ENCODE results near the gene AUTS2.

The AUTS2 gene

DNA sequence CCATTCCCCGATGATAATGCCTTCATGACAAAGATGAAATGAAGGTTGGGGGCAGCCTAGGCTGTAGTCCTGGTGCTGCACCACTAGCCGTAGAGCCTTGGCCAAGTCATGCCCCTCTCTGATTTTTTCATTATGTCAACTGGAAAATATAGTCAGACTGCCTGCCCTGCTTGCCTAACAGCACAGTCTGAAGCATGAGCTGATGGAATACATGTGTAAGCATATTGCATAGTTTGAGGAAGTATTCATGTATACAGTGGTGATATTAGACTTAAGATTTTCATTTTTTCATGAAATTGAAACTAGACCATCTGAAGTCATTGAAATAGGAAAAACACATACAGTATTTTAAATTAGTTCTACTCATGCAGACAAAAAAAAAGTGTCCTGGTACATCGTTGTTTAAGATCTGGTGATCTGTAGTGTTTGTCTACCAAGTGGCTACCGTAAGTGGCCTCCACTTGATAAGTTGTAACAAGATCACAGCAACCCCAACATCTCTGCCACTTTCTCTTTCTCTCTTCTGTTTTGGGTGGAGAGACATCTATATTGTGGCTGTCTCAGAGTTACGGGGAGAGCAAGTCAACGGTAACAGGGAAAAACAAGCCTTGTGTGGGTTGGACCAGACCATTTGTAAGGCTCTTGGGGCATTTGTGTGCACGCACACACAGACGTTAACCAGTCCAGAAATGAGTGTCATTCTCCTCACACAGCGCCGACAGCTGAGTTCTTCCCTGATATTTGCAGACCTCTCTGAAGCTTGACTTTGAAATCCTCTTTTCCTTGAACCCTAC, 817.1 kb downstream of the AUTS2 start:
- no peak for DNase-seq

DNA sequence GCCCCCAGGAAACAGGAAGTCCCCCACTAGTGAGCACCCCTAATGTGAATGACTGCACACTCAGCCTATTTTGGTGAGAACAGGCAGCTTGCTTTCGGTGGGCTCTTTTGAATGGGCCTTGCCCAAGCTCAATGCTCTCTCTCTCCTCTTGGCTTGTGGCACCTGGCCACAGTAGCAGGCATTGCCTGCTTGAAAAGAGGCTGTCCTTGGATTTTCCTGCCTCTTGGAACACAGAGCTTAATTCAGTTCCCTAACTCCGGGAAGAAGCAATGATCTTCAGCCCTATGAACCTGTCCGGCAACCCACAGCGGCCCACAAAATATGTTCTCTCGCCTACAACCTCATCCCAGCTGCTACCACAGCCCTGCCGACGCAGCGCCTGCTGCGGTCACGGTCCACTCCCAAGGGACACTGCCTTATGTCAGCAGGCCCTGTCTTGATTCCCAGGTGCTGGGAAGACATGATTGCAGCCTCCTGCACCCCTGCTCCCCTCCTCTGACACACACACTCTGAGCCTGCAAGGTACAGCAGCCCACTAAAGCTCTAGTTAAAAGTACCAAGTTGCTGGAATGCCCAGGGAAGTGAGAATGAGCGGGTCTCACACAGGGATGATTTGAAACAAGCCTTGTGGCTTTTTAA, 818.2 kb downstream of the AUTS2 start:
- DNase-seq = no peak

GRCh38 chr7:70416986-70417655, 818.8 kb downstream of the AUTS2 start:
- no peak for DNase-seq

GRCh38 chr7:70419526-70420380, 821.5 kb downstream of the AUTS2 start:
- no peak for DNase-seq

GRCh38 chr7:70420381-70420662, 822.0 kb downstream of the AUTS2 start:
- no peak for DNase-seq

DNA sequence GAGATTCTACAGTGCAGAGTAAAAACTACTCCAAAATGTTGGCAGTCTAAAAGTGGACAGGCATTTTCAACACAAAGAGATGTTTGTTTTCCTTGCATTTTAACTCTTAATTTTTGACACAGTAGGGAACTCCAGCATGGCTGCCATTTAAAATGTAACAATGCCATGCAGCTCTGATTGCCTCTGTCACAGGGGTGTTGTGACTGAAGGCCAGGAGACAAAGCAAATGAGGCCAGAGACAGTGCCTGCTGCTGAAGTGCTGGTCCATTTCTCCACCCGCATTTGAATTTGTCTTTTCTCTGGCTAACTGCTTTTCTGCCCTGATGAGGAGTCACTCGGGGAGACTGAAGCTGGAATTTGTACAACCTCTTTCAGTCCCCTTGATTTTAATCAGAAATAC, 823.0 kb downstream of the AUTS2 start:
- DNase-seq = no peak

DNA sequence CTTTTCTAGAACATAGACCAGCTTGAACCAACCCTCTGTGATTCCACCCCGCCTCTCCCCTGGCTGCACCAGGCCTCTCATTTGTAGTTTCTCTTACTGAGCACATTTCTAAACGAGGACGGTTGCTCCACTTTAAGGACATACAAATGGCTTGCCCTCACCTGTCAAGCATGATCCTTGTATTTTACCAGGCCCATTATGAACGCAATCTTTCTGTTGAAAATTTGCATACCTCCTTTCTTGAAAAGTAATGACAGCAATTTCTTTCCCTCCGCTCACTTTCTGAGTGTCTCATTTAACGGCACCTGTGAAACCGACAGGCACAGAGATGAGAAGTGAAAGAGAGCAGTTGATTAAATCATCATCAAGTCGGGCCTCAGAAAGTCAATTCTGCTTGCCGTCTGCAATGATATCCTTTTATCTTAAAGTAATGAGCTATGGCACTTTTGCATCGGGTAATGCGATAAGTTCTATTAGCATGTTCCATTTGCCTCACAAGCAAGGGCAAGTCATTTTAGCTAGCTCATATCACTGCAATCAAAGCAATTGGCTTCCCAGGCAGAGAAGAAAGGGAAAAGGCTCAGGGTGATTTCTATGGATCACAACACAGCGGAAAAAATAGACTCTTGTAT, 828.1 kb downstream of the AUTS2 start:
- DNase-seq = no peak

DNA sequence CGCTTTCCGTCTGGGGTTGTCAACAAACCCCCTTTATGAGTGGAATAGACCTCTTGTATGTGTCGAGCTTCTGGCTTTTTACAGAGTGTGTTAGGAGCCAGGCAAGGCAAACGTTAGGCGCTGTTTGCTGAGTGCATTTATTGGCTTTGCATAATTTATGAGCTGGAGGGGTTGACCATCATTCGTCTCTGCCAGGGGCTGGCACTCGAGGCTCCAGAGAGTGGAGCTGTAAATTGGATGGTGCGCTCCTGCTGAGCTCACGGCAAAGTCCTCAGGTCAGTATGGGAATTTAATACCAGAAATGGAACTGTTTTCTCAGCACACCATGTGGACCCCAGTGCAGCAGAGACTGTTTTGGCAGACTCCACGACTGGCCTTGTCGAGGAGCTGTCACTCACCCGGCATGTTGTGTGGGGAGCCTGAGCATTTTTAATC, 834.3 kb downstream of the AUTS2 start:
- no peak for DNase-seq

- no peak for DNase-seq
These were observed 836.1 kb downstream of the AUTS2 start for GRCh38 chr7:70434376-70434775.

DNA sequence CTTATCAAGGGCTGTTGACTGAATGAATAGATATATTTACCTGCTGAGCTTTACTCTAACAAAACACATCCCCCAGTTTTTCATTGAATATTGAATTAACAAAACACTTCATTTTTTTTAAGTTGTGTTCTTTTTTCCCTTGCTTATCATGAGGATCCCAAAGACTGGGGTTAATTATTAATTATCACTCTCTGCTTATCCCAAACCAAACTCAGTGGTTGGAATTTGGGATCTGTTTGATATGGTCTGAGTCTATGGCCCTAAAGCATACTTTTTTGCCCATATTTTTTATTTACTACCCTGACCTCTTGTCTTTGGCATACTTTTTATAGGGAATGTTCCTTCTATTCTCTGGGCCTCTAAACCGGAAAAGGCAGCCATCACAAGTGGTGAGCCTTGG, 836.5 kb downstream of the AUTS2 start:
- DNase-seq = no peak

DNA sequence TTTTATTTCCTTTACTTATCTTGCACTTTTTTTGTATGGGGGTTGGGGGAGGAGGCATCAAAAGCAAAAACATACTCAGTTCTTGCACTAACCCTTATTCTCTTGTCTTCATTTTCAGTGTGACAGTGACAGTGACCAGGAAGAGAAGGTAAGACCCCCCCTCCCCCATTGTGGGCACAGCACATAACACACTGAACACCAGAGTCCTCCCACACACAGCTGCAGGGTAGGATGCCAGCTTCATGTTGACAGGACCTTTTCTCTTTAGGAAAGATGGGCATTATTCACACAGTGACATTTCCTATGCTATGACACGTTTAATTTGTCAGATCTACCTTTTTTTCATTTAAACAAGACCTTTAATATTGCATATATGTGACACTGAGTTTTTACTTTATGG, 837.4 kb downstream of the AUTS2 start:
- no peak for DNase-seq

- no peak for DNase-seq
These were observed 838.6 kb downstream of the AUTS2 start for GRCh38 chr7:70436790-70437350.

- no peak for DNase-seq
These were observed 841.4 kb downstream of the AUTS2 start for GRCh38 chr7:70439651-70440050.

DNA sequence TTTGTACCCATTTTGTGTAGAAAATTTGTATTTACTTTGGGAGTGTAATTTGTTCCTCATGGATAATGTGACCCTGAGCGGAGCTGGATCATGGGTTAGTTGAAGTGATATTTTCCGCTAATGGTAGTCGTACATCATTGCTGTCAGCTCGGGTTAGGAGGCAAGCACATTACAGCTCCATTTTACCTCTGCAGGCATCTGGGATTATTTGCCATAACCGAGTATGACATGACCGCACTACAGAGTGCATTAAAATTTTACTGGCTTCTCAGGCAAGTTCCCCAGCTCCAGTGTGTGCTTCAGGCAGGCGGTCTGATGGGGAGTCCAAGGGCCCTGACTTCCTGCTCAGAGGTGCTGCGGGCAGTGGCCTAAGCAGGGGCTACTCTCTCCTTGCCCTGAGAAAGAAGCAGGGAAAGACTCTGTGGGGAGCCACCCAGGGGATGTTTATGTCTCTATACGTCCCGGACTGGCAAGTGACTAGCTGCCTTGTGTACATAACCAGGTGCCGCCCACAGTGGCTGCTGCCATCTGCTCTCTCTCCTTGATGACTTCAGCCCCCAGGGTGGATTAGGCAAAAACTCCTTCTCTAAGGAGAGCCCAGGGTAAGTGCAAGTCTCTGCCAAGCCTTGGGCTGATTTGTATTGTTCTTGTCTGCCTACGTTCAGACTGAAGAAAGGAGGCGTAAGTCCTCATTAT, 848.3 kb downstream of the AUTS2 start:
- no peak for DNase-seq

GRCh38 chr7:70448312-70448906, 850.1 kb downstream of the AUTS2 start:
- no peak for DNase-seq

- DNase-seq = no peak
These were observed 852.5 kb downstream of the AUTS2 start for GRCh38 chr7:70450731-70451130.

- no peak for DNase-seq
These were observed 857.6 kb downstream of the AUTS2 start for GRCh38 chr7:70455925-70456324.

DNA sequence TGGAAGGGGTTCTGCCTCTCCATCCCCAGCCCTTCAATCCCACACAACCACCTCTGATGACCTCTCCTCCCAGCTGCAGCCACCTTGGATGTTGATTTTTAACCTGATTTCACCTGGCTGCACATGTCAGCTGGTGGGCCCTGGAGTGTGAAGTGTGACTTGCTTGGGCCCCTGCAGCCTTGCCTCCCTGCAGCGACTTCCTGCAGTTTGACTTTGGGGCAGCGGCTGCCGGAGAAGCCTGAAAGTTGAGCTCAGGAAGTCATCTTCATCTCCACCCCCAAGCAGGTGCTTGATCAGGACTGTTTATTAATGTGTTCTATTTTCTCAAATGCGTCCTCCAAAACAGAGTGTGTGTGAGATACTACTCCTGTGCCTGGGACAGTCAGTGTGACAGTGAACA, 858.4 kb downstream of the AUTS2 start:
- DNase-seq = no peak

GRCh38 chr7:70457482-70457881, 859.2 kb downstream of the AUTS2 start:
- DNase-seq = no peak

- no peak for DNase-seq
These were observed 859.8 kb downstream of the AUTS2 start for GRCh38 chr7:70457883-70458680.

DNA sequence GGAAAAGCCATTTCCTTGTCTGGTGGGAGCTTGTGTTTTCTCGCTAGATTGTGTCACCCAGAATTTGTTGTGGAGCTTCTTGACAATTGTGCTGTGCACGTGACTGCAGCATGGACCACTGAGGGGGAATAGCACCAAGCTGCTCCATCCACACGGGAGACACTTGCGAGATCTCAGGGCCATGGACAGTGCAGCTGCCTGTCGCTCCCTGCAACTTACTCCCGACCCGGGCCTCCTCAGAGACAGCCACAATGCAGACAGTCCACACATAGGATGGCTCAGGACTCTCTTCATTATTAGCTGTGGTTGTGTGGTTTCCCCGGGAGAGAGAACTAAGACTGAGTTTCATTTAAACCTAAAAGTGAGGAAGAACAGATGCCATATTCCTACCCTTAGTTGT, 860.5 kb downstream of the AUTS2 start:
- DNase-seq = no peak

Data from activated CD8-positive, alpha-beta memory T cell treated with anti-CD3 and anti-CD28 coated beads, Interleukin-2, amount 50 U/mL, for 48 hours (primary cell).